ENCODE results near the gene LMO1. TPM values are rescaled to one million over a fixed set of nuclear protein-coding genes. Genes with fewer than 3 reads are reported as not detected.

LMO1 gene
- total and polyA plus RNA-seq, 9 of the 15 experiments (the other 6 are each of a cell fraction or from before 2014, with no cell fraction given) = not detected

- TF ChIP-seq HMG20B (CRISPR knock-in tag; IDR thresholded peaks at IDR 0.05) (no peak), MECOM (CRISPR knock-in tag; IDR thresholded peaks at IDR 0.05) (0 out of 2 replicates have a peak, but pooled peaks have one; percentile 53), ETS1 (conservative IDR thresholded peaks at IDR 0.05; ENCODE audit: control insufficient read depth, low read depth, low read length) (peak; percentile 83; the same call in 1 of the 2 replicates), ZNF584 (CRISPR knock-in tag; IDR thresholded peaks at IDR 0.05; ENCODE audit: low read depth) (peak; percentile 97), ZBTB1 (CRISPR knock-in tag; IDR thresholded peaks at IDR 0.05; ENCODE audit: borderline replicate concordance, low read depth) (no peak), NELFE (IDR thresholded peaks at IDR 0.05; ENCODE audit: insufficient read depth, insufficient read length) (no peak), CHD4 (IDR thresholded peaks at IDR 0.05; ENCODE audit: insufficient read depth, insufficient replicate concordance, low read depth, low read length, poor library complexity, severe bottlenecking) (no peak), TRIM28 (IDR thresholded peaks at IDR 0.05) (no peak), MAFG (tag; conservative IDR thresholded peaks at IDR 0.05) (peak; percentile 85), THRAP3 (IDR thresholded peaks at IDR 0.05; ENCODE audit: borderline replicate concordance) (no peak), GTF2E2 (tag; IDR thresholded peaks at IDR 0.05) (no peak), ZNF778 (CRISPR knock-in tag; IDR thresholded peaks at IDR 0.05) (no peak), CBFA2T3 (IDR thresholded peaks at IDR 0.05) (peak; percentile 99), GTF3C2 (IDR thresholded peaks at IDR 0.05; ENCODE audit: borderline replicate concordance, extremely low read depth, insufficient read length) (no peak), BMI1 (IDR thresholded peaks at IDR 0.05; ENCODE audit: low read length) (no peak), HNRNPL (IDR thresholded peaks at IDR 0.05; ENCODE audit: low read depth, low read length) (no peak), CBFA2T2 (conservative IDR thresholded peaks at IDR 0.05) (peak; percentile 98)
- TF ChIP-seq, protein P1, sequence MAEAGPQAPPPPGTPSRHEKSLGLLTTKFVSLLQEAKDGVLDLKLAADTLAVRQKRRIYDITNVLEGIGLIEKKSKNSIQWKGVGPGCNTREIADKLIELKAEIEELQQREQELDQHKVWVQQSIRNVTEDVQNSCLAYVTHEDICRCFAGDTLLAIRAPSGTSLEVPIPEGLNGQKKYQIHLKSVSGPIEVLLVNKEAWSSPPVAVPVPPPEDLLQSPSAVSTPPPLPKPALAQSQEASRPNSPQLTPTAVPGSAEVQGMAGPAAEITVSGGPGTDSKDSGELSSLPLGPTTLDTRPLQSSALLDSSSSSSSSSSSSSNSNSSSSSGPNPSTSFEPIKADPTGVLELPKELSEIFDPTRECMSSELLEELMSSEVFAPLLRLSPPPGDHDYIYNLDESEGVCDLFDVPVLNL (CRISPR knock-in tag; IDR thresholded peaks at IDR 0.05; ENCODE audit: low read depth) = peak; percentile 31; the same call in 1 of the 2 replicates
- TF ChIP-seq, protein P2, sequence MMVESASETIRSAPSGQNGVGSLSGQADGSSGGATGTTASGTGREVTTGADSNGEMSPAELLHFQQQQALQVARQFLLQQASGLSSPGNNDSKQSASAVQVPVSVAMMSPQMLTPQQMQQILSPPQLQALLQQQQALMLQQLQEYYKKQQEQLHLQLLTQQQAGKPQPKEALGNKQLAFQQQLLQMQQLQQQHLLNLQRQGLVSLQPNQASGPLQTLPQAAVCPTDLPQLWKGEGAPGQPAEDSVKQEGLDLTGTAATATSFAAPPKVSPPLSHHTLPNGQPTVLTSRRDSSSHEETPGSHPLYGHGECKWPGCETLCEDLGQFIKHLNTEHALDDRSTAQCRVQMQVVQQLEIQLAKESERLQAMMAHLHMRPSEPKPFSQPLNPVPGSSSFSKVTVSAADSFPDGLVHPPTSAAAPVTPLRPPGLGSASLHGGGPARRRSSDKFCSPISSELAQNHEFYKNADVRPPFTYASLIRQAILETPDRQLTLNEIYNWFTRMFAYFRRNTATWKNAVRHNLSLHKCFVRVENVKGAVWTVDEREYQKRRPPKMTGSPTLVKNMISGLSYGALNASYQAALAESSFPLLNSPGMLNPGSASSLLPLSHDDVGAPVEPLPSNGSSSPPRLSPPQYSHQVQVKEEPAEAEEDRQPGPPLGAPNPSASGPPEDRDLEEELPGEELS (CRISPR knock-in tag; IDR thresholded peaks at IDR 0.05; ENCODE audit: borderline replicate concordance) = no peak
Measured at GRCh38 chr11:8206251-8207079, 57.2 kb downstream of the LMO1 start (continued).
